Measurements from ENCODE around the gene PRSS12. TPM values are rescaled to one million over a fixed set of nuclear protein-coding genes. Genes with fewer than 3 reads are reported as not detected.

Gene PRSS12
- total RNA-seq, 1 experiment from 2014 or later, result 5.4 TPM

- Histone ChIP-seq H2AFZ (ENCODE audit: low read length) (no peak overlapping the region), H3K56ac (ENCODE audit: insufficient read length, low read depth, low read length) (no peak overlapping the region), H3K4me2 (ENCODE audit: insufficient read depth, insufficient read length, low read length) (no peak overlapping the region), H4K8ac (replicated peaks; ENCODE audit: insufficient read length, low read depth, low read length) (no peak overlapping the region), H3K23ac (ENCODE audit: insufficient read length, low read depth, low read length) (no peak overlapping the region), H2BK20ac (ENCODE audit: low read depth, low read length, poor library complexity, severe bottlenecking) (no peak overlapping the region), H3K9ac (ENCODE audit: extremely low read depth, insufficient read length, low read length) (no peak overlapping the region), H3K27me3 (ENCODE audit: insufficient read depth, low read length) (no peaks in the 10 kb centered on the region), H3K14ac (ENCODE audit: insufficient read depth, low read length) (no peak overlapping the region), H3K23me2 (ENCODE audit: insufficient read length, low read depth, low read length, poor library complexity, severe bottlenecking) (no peaks in the 10 kb centered on the region), H4K5ac (ENCODE audit: insufficient read length, low read depth, low read length) (no peak overlapping the region), H3K4ac (ENCODE audit: low read depth, low read length) (no peak overlapping the region), H3K79me1 (ENCODE audit: insufficient read depth, low read depth, low read length, poor library complexity, severe bottlenecking) (no peaks in the 10 kb centered on the region), H2AK5ac (ENCODE audit: insufficient read length, low read length) (no peak overlapping the region), H2BK12ac (ENCODE audit: insufficient read length, low read depth, low read length) (no peak overlapping the region), H3K18ac (ENCODE audit: insufficient read length, low read depth, low read length) (no peak overlapping the region), H3K79me2 (ENCODE audit: insufficient read depth, low read length) (no peaks in the 10 kb centered on the region), H3K4me1 (ENCODE audit: insufficient read depth, low read length) (no peaks in the 10 kb centered on the region), H2BK5ac (ENCODE audit: insufficient read length, low read length) (no peak overlapping the region), H4K20me1 (ENCODE audit: control insufficient read depth, insufficient read depth, insufficient read length) (no peaks in the 10 kb centered on the region), H3T11ph (ENCODE audit: low read length) (no peak overlapping the region), H3K9me3 (ENCODE audit: control insufficient read depth, low read depth, low read length) (no peaks in the 10 kb centered on the region), H4K91ac (ENCODE audit: insufficient read length, low read depth, low read length) (no peak overlapping the region), H3K27ac (ENCODE audit: insufficient read length, low read depth, low read length) (no peak overlapping the region), H2BK120ac (ENCODE audit: low read depth, low read length, poor library complexity, severe bottlenecking) (no peak overlapping the region), H2BK15ac (ENCODE audit: low read depth, low read length) (no peak overlapping the region)
- no peak for DNase-seq
- Mint-ChIP-seq H3K27ac (no peak overlapping the region), H3K9me3 (no peaks in the 10 kb centered on the region), H3K36me3 (ENCODE audit: insufficient read depth in 1 of 3, low read depth in 3 of 3) (no peaks in the 10 kb centered on the region), H3K27me3 (ENCODE audit: low read depth) (no peaks in the 10 kb centered on the region), H3K4me1 (no peaks in the 10 kb centered on the region), H3K4me3 (no peak overlapping the region)
- no peak for TF ChIP-seq CTCF (conservative IDR thresholded peaks at IDR 0.05)
- no CpG with 5 or more reads among the region's 2 CpGs for WGBS (ENCODE audit: extremely low coverage, insufficient read length, low lambda C conversion rate)
These were observed 92.5 kb downstream of the PRSS12 start for GRCh38 chr4:118260309-118260708.
